Umbilical cord (tissue), 1 donor: ENCODE measurements around the gene RTCA. TPM values are rescaled to one million over a fixed set of nuclear protein-coding genes. Genes with fewer than 3 reads are reported as not detected.

Experiments used
- total RNA-seq: library from RNA; depleted of rRNA; stranded (reverse); fragments of >200 nt; gene quantifications from one replicate; pipeline ENCODE4 v1.2.3, GENCODE V29; 2014; ENCODE audit warnings: low replicate concordance; ENCODE audit not compliant: insufficient read depth

The RTCA gene
- total RNA-seq, 1 donor from 2014 or later = 20.0 TPM

Other genes with a start within 250 kb of the RTCA start
- 1.7 TPM for gene SASS6, start 133.3 kb upstream of the RTCA start, total RNA-seq
- 37.1 TPM for gene TRMT13, start 133.1 kb upstream of the RTCA start, total RNA-seq
- 2.4 TPM for gene LRRC39, start 88.0 kb upstream of the RTCA start, total RNA-seq
- 14.0 TPM for gene DBT, start 16.4 kb upstream of the RTCA start, total RNA-seq
- gene CDC14A, start 86.3 kb downstream of the RTCA start, total RNA-seq = 10.1 TPM